Activated CD4-positive, alpha-beta T cell treated with anti-CD3 and anti-CD28 coated beads, Interleukin-2, amount 10 ng/mL, durations not matched to agents 7 days and 5 days (primary cell): ENCODE data around the gene SLC25A30. TPM values are rescaled to one million over a fixed set of nuclear protein-coding genes. Genes with fewer than 3 reads are reported as not detected.
A peak's percentile ranks its signal among the peaks of the same experiment; 100 is the strongest.

Experiments used
- CTCF ChIA-PET: fragments of 350-600 bp; sonication (Branson Sonifier 250); formaldehyde crosslinking; loops from one replicate; lab custom pipeline; 2021; ENCODE audit warnings: antibody characterized with exemption; lab: Charles Lee
- POLR2A ChIA-PET: fragments of 350-600 bp; sonication (Branson Sonifier 250); formaldehyde crosslinking; loops from one replicate; lab custom pipeline; 2021; ENCODE audit warnings: antibody characterized with exemption; lab: Charles Lee
- DNase-seq: peaks from one replicate; pipeline ENCODE4 v3.0.0-alpha.2; 2020
- H3K27ac Mint-ChIP-seq: one replicate; pipeline ENCODE4 v1.8.0; 2021; ENCODE audit warnings: mild to moderate bottlenecking, moderate library complexity, mixed read lengths
- H3K27me3 Mint-ChIP-seq: one replicate; pipeline ENCODE4 v1.8.0; 2021; ENCODE audit warnings: mixed read lengths
- H3K36me3 Mint-ChIP-seq: one replicate; pipeline ENCODE4 v1.8.0; 2021; ENCODE audit warnings: low read depth, mixed read lengths
- H3K4me1 Mint-ChIP-seq: one replicate; pipeline ENCODE4 v1.8.0; 2021; ENCODE audit warnings: mixed read lengths
- H3K4me3 Mint-ChIP-seq: one replicate; pipeline ENCODE4 v1.8.0; 2021; ENCODE audit warnings: mild to moderate bottlenecking, moderate library complexity, mixed read lengths
- H3K9me3 Mint-ChIP-seq: one replicate; pipeline ENCODE4 v1.8.0; 2021; ENCODE audit warnings: mixed read lengths
- total RNA-seq, 2 experiments: library from RNA; stranded (reverse); gene quantifications; one replicate each; pipeline ENCODE4 v1.2.3, GENCODE V29; 2021

The SLC25A30 gene, protein sequence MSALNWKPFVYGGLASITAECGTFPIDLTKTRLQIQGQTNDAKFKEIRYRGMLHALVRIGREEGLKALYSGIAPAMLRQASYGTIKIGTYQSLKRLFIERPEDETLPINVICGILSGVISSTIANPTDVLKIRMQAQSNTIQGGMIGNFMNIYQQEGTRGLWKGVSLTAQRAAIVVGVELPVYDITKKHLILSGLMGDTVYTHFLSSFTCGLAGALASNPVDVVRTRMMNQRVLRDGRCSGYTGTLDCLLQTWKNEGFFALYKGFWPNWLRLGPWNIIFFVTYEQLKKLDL
- total RNA-seq = 10 to 100 TPM; 20.6 to 21.2 TPM

- H3K4me3 Mint-ChIP-seq = peak within 1 kb of the TSS; percentile 87
- H3K4me1 Mint-ChIP-seq = peaks cover 17% of the 10 kb centered on the region
These were observed at the start of gene SLC25A30 for GRCh38 chr13:45417790-45418534. Gene SLC25A30, minus strand, starts transcription at chr13:45418373. Its CDS starts 6,948 bp downstream, at chr13:45411425.

GRCh38 chr13:45466359-45466758 lies 48.2 kb upstream of the SLC25A30 start:
- peaks cover 3% of the 10 kb centered on the region for H3K27me3 Mint-ChIP-seq
- ChIA-PET CTCF (no interaction called here), POLR2A (no interaction called here)
- H3K4me1 Mint-ChIP-seq = peaks cover 47% of the 10 kb centered on the region
- peaks cover 29% of the 10 kb centered on the region for H3K36me3 Mint-ChIP-seq
- no peak overlapping the region for H3K27ac Mint-ChIP-seq
- peak overlapping the region; percentile 85 for H3K4me3 Mint-ChIP-seq
- DNase-seq = no peak
- no peaks in the 10 kb centered on the region for H3K9me3 Mint-ChIP-seq

More at GRCh38 chr13:45417790-45418534, at the start of gene SLC25A30:
- Mint-ChIP-seq H3K27me3 (no peaks in the 10 kb centered on the region), H3K9me3 (no peaks in the 10 kb centered on the region), H3K36me3 (peaks cover 6% of the 10 kb centered on the region), H3K27ac (peak within 1 kb of the TSS; percentile 96)
- ChIA-PET CTCF (interaction anchor here (0.7 to 1.6 kb wide), 12 partner anchors 11 to 903 kb away, joined by 3 to 4 read pairs (median 3); partner anchors contain the start of genes COG3 and TPT1), POLR2A (no interaction called here)
- DNase-seq = peak; percentile 93

- peaks cover 3% of the 10 kb centered on the region for H3K27me3 Mint-ChIP-seq
These were observed 46.7 kb upstream of the SLC25A30 start, which contains the start of gene COG3 for GRCh38 chr13:45464687-45465453. Gene COG3, plus strand, starts transcription at chr13:45464939. Its CDS starts 98 bp downstream, at chr13:45465037.

DNA sequence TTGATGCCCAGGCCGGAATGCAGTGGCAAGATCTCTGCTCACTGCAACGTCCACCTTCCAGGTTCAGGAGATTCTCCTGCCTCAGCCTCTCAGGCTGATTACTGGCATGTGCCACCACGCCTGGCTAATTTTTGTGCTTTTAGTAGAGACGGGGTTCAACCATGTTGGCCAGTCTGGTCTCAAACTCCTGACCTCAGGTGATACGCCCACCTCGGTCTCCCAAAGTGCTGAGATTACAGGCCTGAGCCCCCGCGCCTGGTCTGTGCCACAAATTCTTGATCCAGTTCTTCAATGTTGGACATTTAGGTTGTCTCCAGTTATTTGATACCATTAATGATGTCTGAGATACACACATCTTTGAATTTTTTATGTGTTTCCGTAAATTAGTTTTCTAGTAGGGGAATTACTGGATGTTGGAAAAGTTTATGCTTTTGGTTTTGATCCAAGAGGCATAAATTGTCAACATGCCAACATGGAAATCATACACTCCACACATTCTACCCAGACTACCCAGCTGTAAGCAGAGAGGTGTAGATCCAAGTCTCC lies 46.0 kb upstream of the SLC25A30 start:
- Mint-ChIP-seq H3K27me3 (peaks cover 3% of the 10 kb centered on the region), H3K9me3 (peaks cover 8% of the 10 kb centered on the region), H3K4me1 (peaks cover 40% of the 10 kb centered on the region), H3K27ac (peak overlapping the region; percentile 94), H3K36me3 (peaks cover 18% of the 10 kb centered on the region), H3K4me3 (peak overlapping the region; percentile 85)
- no peak for DNase-seq
- CTCF ChIA-PET = interaction anchor here (1.1 to 1.8 kb wide), 8 partner anchors 10 to 94 kb away, joined by 3 to 7 read pairs (median 4); partner anchors contain the start of gene SLC25A30
- POLR2A ChIA-PET = interaction anchor here (0.8 kb wide), 1 partner anchor 13 kb away, joined by 3 read pairs; no protein-coding TSS in a partner anchor

More at GRCh38 chr13:45464687-45465453, 46.7 kb upstream of the SLC25A30 start, which contains the start of gene COG3:
- peaks cover 42% of the 10 kb centered on the region for H3K4me1 Mint-ChIP-seq
- H3K27ac Mint-ChIP-seq = peak within 1 kb of the TSS; percentile 94
- peaks cover 1% of the 10 kb centered on the region for H3K9me3 Mint-ChIP-seq
- CTCF ChIA-PET = interaction anchor here (0.7 to 1.8 kb wide), 9 partner anchors 9 to 95 kb away, joined by 3 to 7 read pairs (median 4); partner anchors contain the start of gene SLC25A30
- H3K4me3 Mint-ChIP-seq = peak within 1 kb of the TSS; percentile 85
- peak; percentile 96 for DNase-seq
- peaks cover 18% of the 10 kb centered on the region for H3K36me3 Mint-ChIP-seq
- POLR2A ChIA-PET = interaction anchor here (0.8 kb wide), 1 partner anchor 12 kb away, joined by 3 read pairs; no protein-coding TSS in a partner anchor

DNA sequence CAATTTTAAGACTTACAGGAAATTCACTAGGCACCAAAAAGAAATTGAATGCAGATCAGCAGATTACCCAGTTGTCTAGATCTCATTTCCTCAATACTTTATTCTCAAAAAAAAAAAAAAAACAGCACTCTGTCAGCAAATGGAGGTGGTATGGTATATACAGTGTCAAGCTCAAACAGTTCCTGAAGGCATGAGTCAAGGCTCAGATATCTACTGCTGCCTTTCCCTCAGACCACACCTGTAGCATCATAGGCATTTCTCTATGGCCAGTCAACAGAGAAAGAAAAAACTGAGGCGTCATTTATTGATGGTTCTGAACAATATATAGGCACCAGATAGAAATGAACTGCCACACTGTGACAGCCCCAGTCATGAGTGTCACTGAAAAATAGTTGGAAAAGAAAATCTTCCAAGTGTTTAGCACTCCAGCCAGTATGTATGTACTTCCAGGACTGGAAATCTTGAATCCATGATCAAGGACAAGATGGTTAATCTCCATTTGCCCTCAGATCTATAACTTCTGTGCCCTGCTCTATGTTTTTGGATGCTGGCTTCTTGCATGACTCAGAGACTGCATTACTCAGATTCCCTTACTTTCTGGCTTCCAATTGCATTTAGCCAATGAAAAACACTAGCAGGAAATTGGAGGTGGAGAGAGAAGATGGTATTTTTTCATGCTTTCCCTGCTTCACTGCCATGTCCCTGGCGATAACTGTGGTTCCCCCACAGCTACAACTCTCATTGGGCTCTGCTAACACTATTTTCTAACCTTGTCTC lies 38.2 kb upstream of the SLC25A30 start:
- DNase-seq = no peak
- no peak overlapping the region for H3K4me3 Mint-ChIP-seq
- no peaks in the 10 kb centered on the region for H3K4me1 Mint-ChIP-seq
- H3K36me3 Mint-ChIP-seq = peaks cover 4% of the 10 kb centered on the region
- H3K9me3 Mint-ChIP-seq = peaks cover 30% of the 10 kb centered on the region
- ChIA-PET CTCF (no interaction called here), POLR2A (no interaction called here)
- H3K27me3 Mint-ChIP-seq = peaks cover 2% of the 10 kb centered on the region
- H3K27ac Mint-ChIP-seq = no peak overlapping the region

DNA sequence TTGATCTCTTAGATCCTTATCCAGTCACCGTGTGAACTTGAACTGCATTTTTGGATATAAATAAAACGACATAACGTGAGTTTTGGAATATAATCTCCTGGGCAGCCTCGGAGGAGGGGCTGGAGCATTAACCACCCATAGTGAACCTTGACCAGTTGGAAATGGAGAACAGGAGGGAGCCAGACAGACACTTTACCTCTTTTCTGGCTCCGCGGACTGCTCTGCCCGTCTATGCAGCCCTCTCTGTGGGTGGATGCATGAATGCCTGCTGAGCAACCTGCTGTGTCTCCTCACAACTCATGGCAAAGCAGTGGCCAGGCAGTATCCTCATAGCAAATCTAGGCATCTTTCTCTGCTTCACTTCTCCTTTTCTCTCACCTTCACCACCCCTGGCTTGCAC lies 36.0 kb upstream of the SLC25A30 start:
- H3K4me1 Mint-ChIP-seq = no peaks in the 10 kb centered on the region
- peaks cover 22% of the 10 kb centered on the region for H3K9me3 Mint-ChIP-seq

DNA sequence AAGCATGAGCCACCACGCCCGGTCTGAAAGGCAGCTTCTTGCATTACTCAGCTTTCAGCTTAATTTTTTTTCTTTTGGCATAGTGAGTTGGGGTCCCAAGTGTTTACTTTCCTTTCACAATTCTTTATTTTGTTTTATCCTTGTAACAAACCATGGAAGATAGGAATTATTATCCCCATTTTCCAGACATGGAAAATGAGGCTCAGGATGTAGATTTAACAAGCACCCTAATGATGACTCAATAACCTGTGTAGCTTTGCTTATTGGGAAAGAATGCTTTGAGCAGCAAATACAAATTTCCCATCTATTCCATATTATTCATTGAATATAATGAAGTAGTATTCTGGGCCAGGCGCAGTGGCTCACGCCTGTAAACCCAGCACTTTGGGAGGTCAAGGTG lies 33.1 kb upstream of the SLC25A30 start:
- Mint-ChIP-seq H3K36me3 (no peaks in the 10 kb centered on the region), H3K27ac (no peak overlapping the region), H3K9me3 (peaks cover 4% of the 10 kb centered on the region), H3K27me3 (peaks cover 5% of the 10 kb centered on the region), H3K4me1 (no peaks in the 10 kb centered on the region), H3K4me3 (no peak overlapping the region)
- no peak for DNase-seq
- CTCF ChIA-PET = no interaction called here
- POLR2A ChIA-PET = interaction anchor here (0.6 kb wide), 1 partner anchor 14 kb away, joined by 4 read pairs; no protein-coding TSS in a partner anchor

More for the DNA sequence above, 36.0 kb upstream of the SLC25A30 start:
- CTCF ChIA-PET = no interaction called here
- no peak overlapping the region for H3K4me3 Mint-ChIP-seq
- POLR2A ChIA-PET = no interaction called here
- peaks cover 4% of the 10 kb centered on the region for H3K36me3 Mint-ChIP-seq
- DNase-seq = no peak
- no peak overlapping the region for H3K27ac Mint-ChIP-seq
- peaks cover 4% of the 10 kb centered on the region for H3K27me3 Mint-ChIP-seq

DNA sequence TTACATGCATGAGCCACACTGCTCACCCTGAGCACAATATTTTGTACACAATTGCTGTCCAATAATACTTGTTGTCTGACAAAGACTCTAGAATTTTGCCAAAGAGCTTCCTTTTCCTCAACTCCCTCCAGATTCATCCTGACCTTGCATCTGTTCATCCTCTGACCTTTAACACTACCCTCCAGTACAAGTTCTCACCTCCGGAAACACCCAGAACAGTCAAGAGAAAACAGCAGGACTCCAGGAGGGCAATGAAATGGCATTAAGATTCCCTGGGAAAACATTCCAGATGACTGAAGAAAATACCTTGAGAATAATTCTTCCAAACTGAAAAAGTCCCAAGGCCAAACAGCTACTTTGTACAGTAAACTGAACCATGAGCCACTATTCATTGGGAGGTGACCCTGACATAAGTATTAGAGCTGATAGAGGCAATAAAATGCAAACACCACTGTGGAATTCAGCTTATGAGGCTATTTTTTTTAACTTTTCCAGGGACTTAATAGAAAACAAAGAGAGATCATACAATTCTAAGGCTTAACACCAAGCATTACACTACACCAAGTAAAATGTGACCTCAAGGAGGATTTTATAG lies 30.9 kb upstream of the SLC25A30 start:
- H3K9me3 Mint-ChIP-seq = no peaks in the 10 kb centered on the region
- H3K27me3 Mint-ChIP-seq = peaks cover 9% of the 10 kb centered on the region
- POLR2A ChIA-PET = interaction anchor here (0.6 kb wide), 1 partner anchor 39 kb away, joined by 4 read pairs; no protein-coding TSS in a partner anchor
- H3K4me1 Mint-ChIP-seq = no peaks in the 10 kb centered on the region
- CTCF ChIA-PET = interaction anchor here (1.7 to 2.1 kb wide), 2 partner anchors 10 to 15 kb away, joined by 7 read pairs; no protein-coding TSS in a partner anchor
- no peaks in the 10 kb centered on the region for H3K36me3 Mint-ChIP-seq
- no peak overlapping the region for H3K4me3 Mint-ChIP-seq
- DNase-seq = no peak
- no peak overlapping the region for H3K27ac Mint-ChIP-seq

DNA sequence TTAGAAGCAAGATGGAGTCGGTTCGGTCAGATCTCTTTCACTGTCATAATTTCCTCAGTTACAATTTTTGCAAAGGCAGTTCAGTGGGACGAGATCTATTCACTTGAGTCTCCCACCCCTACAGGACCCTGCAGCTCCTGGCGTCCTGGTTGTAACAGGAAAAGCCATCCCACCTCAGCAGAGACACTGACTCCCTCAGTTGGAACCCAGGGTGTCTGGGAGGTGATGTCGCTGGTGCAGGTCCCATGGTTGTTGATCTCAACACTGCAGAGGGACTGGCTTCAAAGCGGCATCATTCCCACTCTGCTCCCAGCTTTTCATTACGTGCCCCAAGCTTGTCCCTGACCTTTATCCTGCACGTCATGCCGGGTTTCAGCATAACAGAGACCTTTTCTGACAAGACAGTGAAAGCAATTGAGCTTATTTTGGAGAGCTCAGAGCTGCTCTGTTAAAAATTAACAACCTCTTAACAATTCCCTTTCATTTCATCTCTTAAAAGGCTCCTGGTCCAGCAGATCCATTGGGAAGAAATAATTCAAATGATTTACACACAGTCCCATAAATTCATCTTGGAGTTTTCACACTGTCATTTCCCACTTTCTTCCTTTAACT lies 29.0 kb upstream of the SLC25A30 start:
- Mint-ChIP-seq H3K4me3 (no peak overlapping the region), H3K27me3 (peaks cover 9% of the 10 kb centered on the region), H3K36me3 (no peaks in the 10 kb centered on the region), H3K4me1 (peaks cover 2% of the 10 kb centered on the region), H3K9me3 (no peaks in the 10 kb centered on the region), H3K27ac (no peak overlapping the region)
- no peak for DNase-seq
- CTCF ChIA-PET = interaction anchor here (0.5 kb wide), 1 partner anchor 387 kb away, joined by 5 read pairs; no protein-coding TSS in a partner anchor
- POLR2A ChIA-PET = no interaction called here

- H3K9me3 Mint-ChIP-seq = no peaks in the 10 kb centered on the region
- H3K4me1 Mint-ChIP-seq = peaks cover 11% of the 10 kb centered on the region
- H3K36me3 Mint-ChIP-seq = no peaks in the 10 kb centered on the region
- no peak for DNase-seq
- ChIA-PET POLR2A (no interaction called here), CTCF (no interaction called here)
- peaks cover 9% of the 10 kb centered on the region for H3K27me3 Mint-ChIP-seq
- H3K27ac Mint-ChIP-seq = no peak overlapping the region
- H3K4me3 Mint-ChIP-seq = no peak overlapping the region
These were observed 28.0 kb upstream of the SLC25A30 start for GRCh38 chr13:45446181-45446580.

- POLR2A ChIA-PET = no interaction called here
These were observed 26.9 kb upstream of the SLC25A30 start for GRCh38 chr13:45445053-45445452.

More at GRCh38 chr13:45445053-45445452, 26.9 kb upstream of the SLC25A30 start:
- Mint-ChIP-seq H3K4me3 (no peak overlapping the region), H3K36me3 (no peaks in the 10 kb centered on the region), H3K27me3 (peaks cover 6% of the 10 kb centered on the region), H3K4me1 (peaks cover 14% of the 10 kb centered on the region), H3K27ac (no peak overlapping the region), H3K9me3 (no peaks in the 10 kb centered on the region)
- CTCF ChIA-PET = no interaction called here
- no peak for DNase-seq
